ENCODE data around the gene HYAL4. TPM values are rescaled to one million over a fixed set of nuclear protein-coding genes. Genes with fewer than 3 reads are reported as not detected.
"Not testable (repeated sequence)": the region's sequence is repeated elsewhere in the genome, so short reads cannot be mapped to it uniquely, and the experiment has no call there.

The HYAL4 gene
- total RNA-seq: 1 to 10 TPM in 1 of 2 donors, under 1 TPM in 1; 0.48 to 1.8 TPM

- no peak within 1 kb of the TSS for H3K27ac Mint-ChIP-seq
- H3K9me3 Mint-ChIP-seq: no peaks in the 10 kb centered on the region
- no peaks in the 10 kb centered on the region for H3K4me1 Mint-ChIP-seq (ENCODE audit: low read depth)
- no peak for DNase-seq
- no peak within 1 kb of the TSS for H3K4me3 Mint-ChIP-seq
- ATAC-seq (replicated peaks in 1 of 2): no peak
- peaks cover 26% of the 10 kb centered on the region for H3K27me3 Mint-ChIP-seq (ENCODE audit: low read depth)
- H3K36me3 Mint-ChIP-seq (ENCODE audit: insufficient read depth in 2 of 2): peaks cover 2 to 6% of the 10 kb centered on the region in 2 donors
Observed at GRCh38 chr7:123844712-123845219, at the start of gene HYAL4. TSS of gene HYAL4 (plus strand) at chr7:123845169. CDS start at chr7:123868274, 23,105 bp downstream.

- H3K4me1 Mint-ChIP-seq (ENCODE audit: low read depth): peaks cover 5% of the 10 kb centered on the region
- no peak for DNase-seq
- no peaks in the 10 kb centered on the region for H3K27me3 Mint-ChIP-seq (ENCODE audit: low read depth)
- no peak for ATAC-seq (replicated peaks in 1 of 2)
- H3K4me3 Mint-ChIP-seq: no peak overlapping the region
- H3K9me3 Mint-ChIP-seq: no peaks in the 10 kb centered on the region
- H3K27ac Mint-ChIP-seq: no peak overlapping the region
- H3K36me3 Mint-ChIP-seq (ENCODE audit: insufficient read depth in 2 of 2): no peaks in the 10 kb centered on the region
Observed at GRCh38 chr7:123795917-123796316, 49.1 kb upstream of the HYAL4 start.

GRCh38 chr7:123796568-123796967 is 48.4 kb upstream of the HYAL4 start:
- H3K4me3 Mint-ChIP-seq: no peak overlapping the region
- no peak overlapping the region for H3K27ac Mint-ChIP-seq
- ATAC-seq (replicated peaks in 1 of 2): no peak
- no peak for DNase-seq
- H3K36me3 Mint-ChIP-seq (ENCODE audit: insufficient read depth in 2 of 2): no peaks in the 10 kb centered on the region
- no peaks in the 10 kb centered on the region for H3K9me3 Mint-ChIP-seq
- H3K4me1 Mint-ChIP-seq (ENCODE audit: low read depth): peaks cover 5% of the 10 kb centered on the region
- no peaks in the 10 kb centered on the region for H3K27me3 Mint-ChIP-seq (ENCODE audit: low read depth)

- Mint-ChIP-seq H3K36me3 (ENCODE audit: insufficient read depth in 2 of 2) (no peaks in the 10 kb centered on the region), H3K4me1 (ENCODE audit: low read depth) (peaks cover 5% of the 10 kb centered on the region), H3K4me3 (no peak overlapping the region), H3K27me3 (ENCODE audit: low read depth) (no peaks in the 10 kb centered on the region), H3K9me3 (no peaks in the 10 kb centered on the region), H3K27ac (no peak overlapping the region)
- peak in 1 of 2 donors; percentile 36 for ATAC-seq (replicated peaks in 1 of 2)
- DNase-seq: no peak
Observed at GRCh38 chr7:123797673-123798531, 47.1 kb upstream of the HYAL4 start.

- H3K9me3 Mint-ChIP-seq: no peaks in the 10 kb centered on the region
- no peak overlapping the region for H3K4me3 Mint-ChIP-seq
- H3K4me1 Mint-ChIP-seq (ENCODE audit: low read depth): peaks cover 5% of the 10 kb centered on the region
- DNase-seq: no peak
- ATAC-seq (replicated peaks in 1 of 2): no peak
- H3K36me3 Mint-ChIP-seq (ENCODE audit: insufficient read depth in 2 of 2): no peaks in the 10 kb centered on the region
- no peaks in the 10 kb centered on the region for H3K27me3 Mint-ChIP-seq (ENCODE audit: low read depth)
- H3K27ac Mint-ChIP-seq: no peak overlapping the region
Observed at GRCh38 chr7:123798532-123799188, 46.3 kb upstream of the HYAL4 start.

GRCh38 chr7:123802249-123802648 is 42.7 kb upstream of the HYAL4 start:
- H3K4me3 Mint-ChIP-seq: no peak overlapping the region
- H3K9me3 Mint-ChIP-seq: no peaks in the 10 kb centered on the region
- no peak overlapping the region for H3K27ac Mint-ChIP-seq
- peaks cover 5% of the 10 kb centered on the region for H3K4me1 Mint-ChIP-seq (ENCODE audit: low read depth)
- no peaks in the 10 kb centered on the region for H3K36me3 Mint-ChIP-seq (ENCODE audit: insufficient read depth in 2 of 2)
- ATAC-seq (replicated peaks in 1 of 2) (no peak), DNase-seq (no peak)
- H3K27me3 Mint-ChIP-seq (ENCODE audit: low read depth): no peaks in the 10 kb centered on the region

- ATAC-seq (replicated peaks in 1 of 2): no peak
- no peaks in the 10 kb centered on the region for H3K4me1 Mint-ChIP-seq (ENCODE audit: low read depth)
- H3K27ac Mint-ChIP-seq: no peak overlapping the region
- DNase-seq: no peak
- H3K9me3 Mint-ChIP-seq: peaks cover 0 to 3% of the 10 kb centered on the region in 2 donors
- peaks cover 6% of the 10 kb centered on the region for H3K27me3 Mint-ChIP-seq (ENCODE audit: low read depth)
- H3K36me3 Mint-ChIP-seq (ENCODE audit: insufficient read depth in 2 of 2): no peaks in the 10 kb centered on the region
- no peak overlapping the region for H3K4me3 Mint-ChIP-seq
Observed at GRCh38 chr7:123805287-123805686, 39.7 kb upstream of the HYAL4 start.

- Mint-ChIP-seq H3K27ac (no peak overlapping the region), H3K27me3 (ENCODE audit: low read depth) (peaks cover 16% of the 10 kb centered on the region), H3K4me1 (ENCODE audit: low read depth) (no peaks in the 10 kb centered on the region), H3K4me3 (no peak overlapping the region), H3K36me3 (ENCODE audit: insufficient read depth in 2 of 2) (peaks cover 0 to 3% of the 10 kb centered on the region in 2 donors), H3K9me3 (peaks cover 0 to 5% of the 10 kb centered on the region in 2 donors)
- ATAC-seq (replicated peaks in 1 of 2) (no peak), DNase-seq (no peak)
Observed at GRCh38 chr7:123809471-123809870, 35.5 kb upstream of the HYAL4 start.

- peaks cover 22% of the 10 kb centered on the region for H3K27me3 Mint-ChIP-seq (ENCODE audit: low read depth)
- peaks cover 0 to 5% of the 10 kb centered on the region in 2 donors for H3K9me3 Mint-ChIP-seq
- no peak overlapping the region for H3K27ac Mint-ChIP-seq
- no peak overlapping the region for H3K4me3 Mint-ChIP-seq
- ATAC-seq (replicated peaks in 1 of 2): no peak
- DNase-seq: no peak
- H3K4me1 Mint-ChIP-seq (ENCODE audit: low read depth): no peaks in the 10 kb centered on the region
- H3K36me3 Mint-ChIP-seq (ENCODE audit: insufficient read depth in 2 of 2): peaks cover 0 to 3% of the 10 kb centered on the region in 2 donors
Observed at GRCh38 chr7:123811056-123811455, 33.9 kb upstream of the HYAL4 start.

- no peak overlapping the region for H3K4me3 Mint-ChIP-seq
- H3K27ac Mint-ChIP-seq: no peak overlapping the region
- H3K27me3 Mint-ChIP-seq (ENCODE audit: low read depth): peaks cover 12% of the 10 kb centered on the region
- H3K36me3 Mint-ChIP-seq (ENCODE audit: insufficient read depth in 2 of 2): no peaks in the 10 kb centered on the region
- no peaks in the 10 kb centered on the region for H3K4me1 Mint-ChIP-seq (ENCODE audit: low read depth)
- no peak for ATAC-seq (replicated peaks in 1 of 2)
- DNase-seq: no peak
- no peaks in the 10 kb centered on the region for H3K9me3 Mint-ChIP-seq
Observed at GRCh38 chr7:123816916-123817315, 28.1 kb upstream of the HYAL4 start.

GRCh38 chr7:123819001-123819400 is 26.0 kb upstream of the HYAL4 start:
- no peak for DNase-seq
- Mint-ChIP-seq H3K27ac (no peak overlapping the region), H3K36me3 (ENCODE audit: insufficient read depth in 2 of 2) (no peaks in the 10 kb centered on the region), H3K27me3 (ENCODE audit: low read depth) (peaks cover 11% of the 10 kb centered on the region), H3K4me1 (ENCODE audit: low read depth) (peaks cover 10% of the 10 kb centered on the region), H3K9me3 (no peaks in the 10 kb centered on the region), H3K4me3 (no peak overlapping the region)
- no peak for ATAC-seq (replicated peaks in 1 of 2)

- not testable (repeated sequence) for H3K36me3 Mint-ChIP-seq (ENCODE audit: insufficient read depth in 2 of 2); ATAC-seq (replicated peaks in 1 of 2); H3K27me3 Mint-ChIP-seq (ENCODE audit: low read depth)
Observed at GRCh38 chr7:123819795-123820194, 25.2 kb upstream of the HYAL4 start.

GRCh38 chr7:123820864-123821263 is 24.1 kb upstream of the HYAL4 start:
- no peaks in the 10 kb centered on the region for H3K36me3 Mint-ChIP-seq (ENCODE audit: insufficient read depth in 2 of 2)
- no peaks in the 10 kb centered on the region for H3K27me3 Mint-ChIP-seq (ENCODE audit: low read depth)
- no peak overlapping the region for H3K4me3 Mint-ChIP-seq
- peaks cover 25% of the 10 kb centered on the region for H3K4me1 Mint-ChIP-seq (ENCODE audit: low read depth)
- H3K9me3 Mint-ChIP-seq: no peaks in the 10 kb centered on the region
- ATAC-seq (replicated peaks in 1 of 2) (no peak), DNase-seq (no peak)
- H3K27ac Mint-ChIP-seq: no peak overlapping the region

More at GRCh38 chr7:123819795-123820194, 25.2 kb upstream of the HYAL4 start:
- H3K9me3 Mint-ChIP-seq, H3K4me3 Mint-ChIP-seq, DNase-seq, H3K27ac Mint-ChIP-seq: not testable (repeated sequence)
- peaks cover 18% of the 10 kb centered on the region for H3K4me1 Mint-ChIP-seq (ENCODE audit: low read depth)
